Measurements from ENCODE around the gene HOXA7. TPM values are rescaled to one million over a fixed set of nuclear protein-coding genes. Genes with fewer than 3 reads are reported as not detected.

Gene HOXA7
- polyA plus RNA-seq, 1 of the 3 experiments (the other 2 are of a cell fraction) = not detected

- peaks cover 8 to 10% of the 10 kb centered on the region in 2 experiments; a peak in 1 of 4 replicates for H3K4me1 ChIP-seq (ENCODE audit: control insufficient read depth in 1 of 2, insufficient read depth in 2 of 2, low read depth in 1 of 2, low read length in 1 of 2)
- no peak overlapping the region for H3K4me2 ChIP-seq
- H3K9me3 ChIP-seq = no peaks in the 10 kb centered on the region
- CTCF ChIA-PET = interaction anchor here (3.8 kb wide), 1 partner anchor 12 kb away, joined by 31 read pairs; the partner anchor contains the start of gene HOXA3
- no peak for DNase-seq
- H2AFZ ChIP-seq (ENCODE audit: low read depth) = no peak overlapping the region
- no peak overlapping the region for H3K9ac ChIP-seq
- POLR2A ChIA-PET = no interaction called here
- no peaks in the 10 kb centered on the region for H3F3A ChIP-seq (replicated peaks; ENCODE audit: insufficient read depth)
- no peaks in the 10 kb centered on the region for H3K9me2 ChIP-seq
- H3K27me3 ChIP-seq (ENCODE audit: insufficient read depth) = peaks cover 100% of the 10 kb centered on the region
- H4K20me1 ChIP-seq (ENCODE audit: insufficient read depth) = no peaks in the 10 kb centered on the region
- TF ChIP-seq YY1 (IDR thresholded peaks at IDR 0.05; ENCODE audit: low read depth) (no peak), JUND (IDR thresholded peaks at IDR 0.05) (no peak), TCF12 (IDR thresholded peaks at IDR 0.05) (no peak), NRF1 (IDR thresholded peaks at IDR 0.05; ENCODE audit: low read depth, low read length) (no peak), FOXM1 (IDR thresholded peaks at IDR 0.05; ENCODE audit: low read depth) (no peak)
- TF ChIP-seq, protein P1, sequence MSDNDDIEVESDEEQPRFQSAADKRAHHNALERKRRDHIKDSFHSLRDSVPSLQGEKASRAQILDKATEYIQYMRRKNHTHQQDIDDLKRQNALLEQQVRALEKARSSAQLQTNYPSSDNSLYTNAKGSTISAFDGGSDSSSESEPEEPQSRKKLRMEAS (IDR thresholded peaks at IDR 0.05; ENCODE audit: low read depth) = no peak
- TF ChIP-seq, protein P2, sequence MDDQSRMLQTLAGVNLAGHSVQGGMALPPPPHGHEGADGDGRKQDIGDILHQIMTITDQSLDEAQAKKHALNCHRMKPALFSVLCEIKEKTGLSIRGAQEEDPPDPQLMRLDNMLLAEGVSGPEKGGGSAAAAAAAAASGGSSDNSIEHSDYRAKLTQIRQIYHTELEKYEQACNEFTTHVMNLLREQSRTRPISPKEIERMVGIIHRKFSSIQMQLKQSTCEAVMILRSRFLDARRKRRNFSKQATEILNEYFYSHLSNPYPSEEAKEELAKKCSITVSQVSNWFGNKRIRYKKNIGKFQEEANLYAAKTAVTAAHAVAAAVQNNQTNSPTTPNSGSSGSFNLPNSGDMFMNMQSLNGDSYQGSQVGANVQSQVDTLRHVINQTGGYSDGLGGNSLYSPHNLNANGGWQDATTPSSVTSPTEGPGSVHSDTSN (IDR thresholded peaks at IDR 0.05) = no peak
- no peaks in the 10 kb centered on the region for H3K79me2 ChIP-seq (ENCODE audit: insufficient read depth)
- H3K4me3 ChIP-seq (ENCODE audit: low read depth in 2 of 2, low read length in 1 of 2) = no peak overlapping the region
- H3K36me3 ChIP-seq (replicated peaks in 1 of 2; ENCODE audit: control insufficient read depth in 1 of 2, insufficient read depth in 2 of 2, low read length in 1 of 2) = no peaks in the 10 kb centered on the region
- WGBS (ENCODE audit: low lambda C conversion rate) = 28% methylated on average over 11 of the region's 11 CpGs
- H3K27ac ChIP-seq (ENCODE audit: low read depth in 2 of 2, low read length in 1 of 2) = no peak overlapping the region
These were observed 17.5 kb downstream of the HOXA7 start for GRCh38 chr7:27138985-27139333.

- H3K27me3 ChIP-seq (ENCODE audit: insufficient read depth) = peaks cover 100% of the 10 kb centered on the region
- H3K27ac ChIP-seq (ENCODE audit: low read depth in 2 of 2, low read length in 1 of 2) = no peak overlapping the region
- no peak overlapping the region for H2AFZ ChIP-seq (ENCODE audit: low read depth)
- H4K20me1 ChIP-seq (ENCODE audit: insufficient read depth) = no peaks in the 10 kb centered on the region
- POLR2A ChIA-PET = no interaction called here
- 28% methylated on average over 1 of the region's 1 CpG for WGBS (ENCODE audit: low lambda C conversion rate)
- CTCF ChIA-PET = no interaction called here
- no peaks in the 10 kb centered on the region for H3K9me3 ChIP-seq
- no peaks in the 10 kb centered on the region for H3K79me2 ChIP-seq (ENCODE audit: insufficient read depth)
- no peaks in the 10 kb centered on the region for H3K36me3 ChIP-seq (replicated peaks in 1 of 2; ENCODE audit: control insufficient read depth in 1 of 2, insufficient read depth in 2 of 2, low read length in 1 of 2)
- no peak for DNase-seq
- peaks cover 3 to 5% of the 10 kb centered on the region in 2 experiments; a peak in 1 of 4 replicates for H3K4me1 ChIP-seq (ENCODE audit: control insufficient read depth in 1 of 2, insufficient read depth in 2 of 2, low read depth in 1 of 2, low read length in 1 of 2)
- H3K4me2 ChIP-seq = no peak overlapping the region
- H3K9ac ChIP-seq = no peak overlapping the region
- no peaks in the 10 kb centered on the region for H3F3A ChIP-seq (replicated peaks; ENCODE audit: insufficient read depth)
- H3K9me2 ChIP-seq = no peaks in the 10 kb centered on the region
- no peak overlapping the region for H3K4me3 ChIP-seq (ENCODE audit: low read depth in 2 of 2, low read length in 1 of 2)
- TF ChIP-seq IRF3 (IDR thresholded peaks at IDR 0.05; ENCODE audit: low read depth, low read length) = no peak
- TF ChIP-seq GATA2 (CRISPR knock-in tag; IDR thresholded peaks at IDR 0.05) = no peak
- TF ChIP-seq POLR2AphosphoS5 (IDR thresholded peaks at IDR 0.05; ENCODE audit: low read depth, low read length) = no peak
- no peak for TF ChIP-seq RAD21 (IDR thresholded peaks at IDR 0.05; ENCODE audit: low read length)
- no peak for TF ChIP-seq TAF1 (IDR thresholded peaks at IDR 0.05; ENCODE audit: borderline replicate concordance, low read depth, low read length)
- TF ChIP-seq, protein P3, sequence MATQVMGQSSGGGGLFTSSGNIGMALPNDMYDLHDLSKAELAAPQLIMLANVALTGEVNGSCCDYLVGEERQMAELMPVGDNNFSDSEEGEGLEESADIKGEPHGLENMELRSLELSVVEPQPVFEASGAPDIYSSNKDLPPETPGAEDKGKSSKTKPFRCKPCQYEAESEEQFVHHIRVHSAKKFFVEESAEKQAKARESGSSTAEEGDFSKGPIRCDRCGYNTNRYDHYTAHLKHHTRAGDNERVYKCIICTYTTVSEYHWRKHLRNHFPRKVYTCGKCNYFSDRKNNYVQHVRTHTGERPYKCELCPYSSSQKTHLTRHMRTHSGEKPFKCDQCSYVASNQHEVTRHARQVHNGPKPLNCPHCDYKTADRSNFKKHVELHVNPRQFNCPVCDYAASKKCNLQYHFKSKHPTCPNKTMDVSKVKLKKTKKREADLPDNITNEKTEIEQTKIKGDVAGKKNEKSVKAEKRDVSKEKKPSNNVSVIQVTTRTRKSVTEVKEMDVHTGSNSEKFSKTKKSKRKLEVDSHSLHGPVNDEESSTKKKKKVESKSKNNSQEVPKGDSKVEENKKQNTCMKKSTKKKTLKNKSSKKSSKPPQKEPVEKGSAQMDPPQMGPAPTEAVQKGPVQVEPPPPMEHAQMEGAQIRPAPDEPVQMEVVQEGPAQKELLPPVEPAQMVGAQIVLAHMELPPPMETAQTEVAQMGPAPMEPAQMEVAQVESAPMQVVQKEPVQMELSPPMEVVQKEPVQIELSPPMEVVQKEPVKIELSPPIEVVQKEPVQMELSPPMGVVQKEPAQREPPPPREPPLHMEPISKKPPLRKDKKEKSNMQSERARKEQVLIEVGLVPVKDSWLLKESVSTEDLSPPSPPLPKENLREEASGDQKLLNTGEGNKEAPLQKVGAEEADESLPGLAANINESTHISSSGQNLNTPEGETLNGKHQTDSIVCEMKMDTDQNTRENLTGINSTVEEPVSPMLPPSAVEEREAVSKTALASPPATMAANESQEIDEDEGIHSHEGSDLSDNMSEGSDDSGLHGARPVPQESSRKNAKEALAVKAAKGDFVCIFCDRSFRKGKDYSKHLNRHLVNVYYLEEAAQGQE (IDR thresholded peaks at IDR 0.05; ENCODE audit: low read depth, low read length) = no peak
- TF ChIP-seq USF2 (IDR thresholded peaks at IDR 0.05; ENCODE audit: borderline replicate concordance, low read depth, low read length) = no peak
- TF ChIP-seq RFX5 (IDR thresholded peaks at IDR 0.05; ENCODE audit: low read length) = no peak
- TF ChIP-seq NRF1 (IDR thresholded peaks at IDR 0.05; ENCODE audit: low read depth, low read length) = no peak
- TF ChIP-seq USF1 (IDR thresholded peaks at IDR 0.05; ENCODE audit: borderline replicate concordance, low read depth) = no peak
- no peak for TF ChIP-seq EP300 (IDR thresholded peaks at IDR 0.05; ENCODE audit: borderline replicate concordance in 1 of 2, low read depth in 1 of 2, low read length in 1 of 2)
- no peak for TF ChIP-seq GABPA (IDR thresholded peaks at IDR 0.05; ENCODE audit: low read depth)
- no peak for TF ChIP-seq FOXM1 (IDR thresholded peaks at IDR 0.05; ENCODE audit: low read depth)
- no peak for TF ChIP-seq NFIC (IDR thresholded peaks at IDR 0.05; ENCODE audit: borderline replicate concordance)
These were observed 18.0 kb downstream of the HOXA7 start for GRCh38 chr7:27138472-27138871.

Measured in SK-N-SH (cell line).